ENCODE measurements around the gene CARF.
"Not testable (repeated sequence)": the region's sequence is repeated elsewhere in the genome, so short reads cannot be mapped to it uniquely, and the experiment has no call there.

CARF gene, protein sequence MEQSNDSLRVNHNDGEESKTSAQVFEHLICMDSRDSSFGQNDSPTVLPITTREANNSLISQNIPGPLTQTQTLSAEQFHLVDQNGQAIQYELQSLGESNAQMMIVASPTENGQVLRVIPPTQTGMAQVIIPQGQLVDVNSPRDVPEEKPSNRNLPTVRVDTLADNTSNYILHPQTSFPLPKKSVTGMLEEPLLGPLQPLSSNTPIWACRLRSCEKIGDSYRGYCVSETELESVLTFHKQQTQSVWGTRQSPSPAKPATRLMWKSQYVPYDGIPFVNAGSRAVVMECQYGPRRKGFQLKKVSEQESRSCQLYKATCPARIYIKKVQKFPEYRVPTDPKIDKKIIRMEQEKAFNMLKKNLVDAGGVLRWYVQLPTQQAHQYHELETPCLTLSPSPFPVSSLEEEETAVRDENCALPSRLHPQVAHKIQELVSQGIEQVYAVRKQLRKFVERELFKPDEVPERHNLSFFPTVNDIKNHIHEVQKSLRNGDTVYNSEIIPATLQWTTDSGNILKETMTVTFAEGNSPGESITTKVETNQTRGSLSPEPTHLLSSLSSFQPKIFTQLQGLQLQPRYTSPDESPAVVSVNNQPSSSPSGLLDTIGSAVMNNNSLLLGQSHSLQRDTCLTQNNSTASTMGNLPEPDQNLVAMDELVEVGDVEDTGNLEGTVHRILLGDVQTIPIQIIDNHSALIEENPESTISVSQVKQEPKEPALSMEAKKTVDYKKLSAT

DNA sequence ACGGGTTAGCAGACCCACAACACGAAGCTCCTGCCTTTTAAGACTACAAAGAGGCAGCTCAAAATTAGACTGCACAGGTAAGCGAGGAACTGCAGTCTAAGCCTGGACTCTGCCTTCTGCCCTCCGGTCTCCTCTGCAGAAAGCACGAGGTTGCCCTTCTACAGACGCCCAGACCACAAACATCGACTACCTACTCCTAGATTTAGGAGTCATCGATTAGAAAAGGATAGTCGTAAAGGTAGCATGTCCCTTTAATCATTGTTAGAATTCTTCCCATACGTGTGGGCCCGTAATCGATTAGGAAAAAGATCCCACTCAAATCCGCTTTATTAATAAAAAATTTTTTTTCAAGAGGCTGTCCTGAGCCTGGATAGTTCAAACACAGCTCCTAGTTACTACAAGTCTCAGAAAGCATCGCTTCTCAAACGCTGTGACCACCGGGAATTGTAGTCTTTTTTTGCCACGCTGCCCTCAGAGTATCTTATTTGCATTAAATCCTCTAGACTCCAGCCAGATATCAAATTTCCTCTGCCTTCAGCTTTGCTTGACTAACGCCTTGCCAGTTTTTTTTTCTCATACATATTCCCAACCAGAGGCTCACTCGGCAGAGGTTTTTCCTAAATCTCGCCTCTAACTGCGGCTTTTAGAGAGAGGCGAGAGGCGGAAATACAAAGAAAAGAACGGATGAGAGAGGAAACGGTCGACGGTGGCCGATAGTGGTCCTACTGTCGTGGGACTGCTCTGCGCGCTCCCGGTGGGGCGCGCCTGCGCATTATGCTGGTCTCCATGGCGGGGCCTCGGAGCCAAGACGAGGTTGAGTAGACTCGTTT lies at the start of gene CARF, which contains the start of gene WDR12:
TSS of gene CARF (plus strand) at position 764 of the 830 bp plus-strand sequence. CDS start 29,628 bp downstream, outside the sequence.
TSS of gene WDR12 (minus strand) at position 162 of the 830 bp plus-strand sequence. CDS start 197 bp downstream, outside the sequence.
- DNase-seq (ENCODE audit: low spot score): peak; percentile 93

DNA sequence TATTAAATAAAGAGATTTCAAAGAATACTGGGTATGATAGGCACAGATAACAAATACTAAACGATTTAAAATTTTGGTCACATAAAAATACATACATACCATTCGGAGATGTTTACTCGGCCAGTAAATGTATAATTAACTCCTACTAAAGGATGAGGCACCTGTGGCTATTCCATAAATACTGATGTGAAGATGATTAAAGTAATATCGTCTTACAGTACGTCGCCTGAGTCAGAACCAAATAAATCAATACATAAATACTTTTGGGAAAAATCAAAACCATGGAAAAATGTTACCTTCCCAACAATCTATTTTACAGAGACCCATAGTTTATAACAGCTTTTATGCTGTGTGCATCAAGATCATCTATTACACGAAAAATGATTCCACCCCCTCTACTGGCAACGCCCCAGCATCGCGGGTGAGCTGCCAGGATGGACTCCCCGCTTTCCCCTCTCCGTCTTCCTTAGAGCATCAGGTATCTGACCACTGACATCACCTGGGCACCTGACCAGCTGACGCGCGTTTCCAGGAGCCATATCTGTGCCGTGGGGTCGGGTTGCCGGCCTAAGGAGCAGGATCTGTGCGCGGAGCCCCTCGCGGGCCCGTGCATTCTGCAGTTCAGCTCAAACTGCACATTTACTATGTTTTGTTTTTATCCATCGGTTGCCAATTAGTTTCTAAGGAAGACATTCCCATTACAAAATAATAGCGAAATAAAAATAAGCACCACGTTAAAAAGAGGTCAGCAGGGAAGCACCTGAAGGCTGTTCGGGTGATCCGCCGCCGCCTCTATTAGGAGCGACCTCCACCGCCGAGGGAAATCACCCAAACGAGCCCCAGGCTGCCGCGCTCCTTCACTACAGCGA lies 41.4 kb upstream of the CARF start:
- DNase-seq (ENCODE audit: low spot score): peak; percentile 61

DNA sequence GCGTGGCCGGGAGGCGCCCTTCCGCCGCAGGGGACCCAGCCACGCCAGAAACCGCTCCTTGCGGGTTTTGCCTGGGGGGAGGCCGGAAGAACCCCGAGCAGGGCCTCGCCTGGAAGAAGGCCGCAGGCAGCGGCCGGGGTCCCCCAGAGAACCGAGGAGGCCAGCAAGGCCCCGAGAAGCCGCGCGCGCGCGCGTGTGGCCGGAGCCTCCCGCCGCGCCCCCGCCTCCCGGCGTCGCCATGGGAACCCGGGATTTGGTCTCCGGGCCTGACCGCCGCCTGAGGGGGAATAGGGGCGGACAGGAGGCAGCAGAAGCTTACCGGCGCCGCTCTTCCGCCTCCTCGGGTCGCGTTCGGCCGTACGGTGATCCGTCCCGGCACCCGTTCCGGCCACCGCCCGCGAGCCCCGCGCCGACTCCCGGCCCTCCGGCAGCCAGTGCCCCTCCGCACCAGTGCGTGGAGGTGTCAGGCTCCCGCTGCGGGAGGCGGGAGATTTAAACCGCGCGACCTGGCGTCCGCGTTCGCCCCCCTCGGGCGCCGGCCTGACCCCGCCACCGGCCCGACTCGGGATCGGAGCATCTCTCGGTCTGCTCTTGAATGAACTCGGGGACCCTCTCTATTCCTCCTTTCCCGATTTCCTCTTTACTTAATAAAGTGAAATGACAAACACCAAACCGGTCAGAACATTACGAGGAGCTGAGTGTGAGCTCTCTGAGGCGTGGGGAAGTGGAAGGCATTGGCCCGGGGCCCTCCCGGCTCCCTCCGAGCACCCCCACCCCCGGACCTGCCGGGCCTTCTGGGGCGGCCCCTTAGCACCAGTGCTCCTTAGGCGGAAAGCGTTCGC lies 40.6 kb upstream of the CARF start, which contains the start of gene ICA1L:
TSS of gene ICA1L (minus strand) at position 467 of the 842 bp plus-strand sequence. CDS start 42,757 bp downstream, outside the sequence.
- peak; percentile 67 for DNase-seq (ENCODE audit: low spot score)

DNA sequence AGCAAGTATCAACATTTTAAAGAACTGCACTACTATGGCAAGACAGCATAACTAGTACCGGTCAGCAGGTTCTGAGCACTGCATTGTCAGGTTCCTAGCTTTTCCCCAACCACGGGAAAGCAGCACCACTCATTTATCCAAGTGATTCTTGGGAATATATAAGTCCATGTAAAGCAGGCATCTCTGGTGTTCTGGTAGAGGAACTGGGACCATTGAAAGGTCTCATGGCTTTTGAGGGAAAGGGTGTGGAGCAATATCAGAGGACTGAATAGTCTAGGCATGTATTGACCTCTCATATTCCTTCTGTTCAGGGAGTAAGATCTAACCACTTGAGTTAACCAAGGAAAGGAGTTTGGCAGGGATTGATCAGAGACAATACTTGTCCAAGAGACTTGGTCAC lies 34.4 kb upstream of the CARF start:
- no peak for DNase-seq (ENCODE audit: low spot score)

DNA sequence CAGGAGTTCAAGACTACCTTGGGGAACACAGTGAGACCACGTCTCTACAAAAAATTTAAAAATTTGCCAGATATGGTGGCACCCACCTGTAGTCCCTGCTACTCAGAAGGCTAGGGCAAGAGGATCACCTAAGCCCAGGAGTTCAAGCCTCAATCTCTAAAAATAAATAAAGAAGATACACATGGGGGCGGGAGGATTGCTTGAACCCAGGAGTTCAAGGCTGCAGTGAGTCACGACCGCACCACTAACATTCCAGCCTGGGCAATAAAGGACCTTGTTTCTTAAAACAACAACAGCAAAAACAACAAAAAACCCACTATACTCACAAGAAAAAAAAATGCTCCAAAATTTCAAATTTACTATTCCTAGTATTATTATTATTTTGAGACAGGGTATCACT lies 30.5 kb upstream of the CARF start:
- no peak for DNase-seq (ENCODE audit: low spot score)

DNA sequence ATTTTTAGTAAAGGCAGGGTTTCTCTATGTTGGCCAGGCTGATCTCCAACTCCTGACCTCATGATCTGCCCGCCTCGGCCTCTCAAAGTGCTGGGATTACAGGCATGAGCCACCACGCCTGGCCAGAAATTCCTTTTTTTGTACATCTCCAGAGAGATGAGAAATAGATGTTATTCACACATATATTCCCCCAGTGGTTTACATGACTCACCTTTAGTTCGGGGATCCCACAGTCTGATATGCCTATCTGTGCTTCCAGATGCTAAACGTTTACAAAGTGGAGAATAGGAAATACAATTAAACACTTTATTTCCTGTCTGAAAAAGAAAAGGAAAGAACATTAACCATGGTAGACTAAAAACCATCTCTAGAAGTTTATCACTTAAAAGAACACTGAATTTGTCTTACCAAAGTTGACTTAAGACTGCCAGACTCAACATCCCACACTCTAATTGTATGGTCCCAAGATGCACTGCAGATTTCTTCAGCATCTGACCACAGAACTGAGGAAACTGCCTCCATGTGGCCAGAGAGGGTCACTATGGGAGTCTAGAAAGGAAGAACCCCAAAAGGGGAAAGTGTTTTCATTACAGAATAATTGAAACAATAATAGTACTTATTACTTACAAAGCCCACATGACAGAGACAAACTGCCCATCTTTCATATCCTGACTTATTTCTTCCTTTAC lies 27.9 kb upstream of the CARF start:
- peak; percentile 14 for DNase-seq (ENCODE audit: low spot score)

DNA sequence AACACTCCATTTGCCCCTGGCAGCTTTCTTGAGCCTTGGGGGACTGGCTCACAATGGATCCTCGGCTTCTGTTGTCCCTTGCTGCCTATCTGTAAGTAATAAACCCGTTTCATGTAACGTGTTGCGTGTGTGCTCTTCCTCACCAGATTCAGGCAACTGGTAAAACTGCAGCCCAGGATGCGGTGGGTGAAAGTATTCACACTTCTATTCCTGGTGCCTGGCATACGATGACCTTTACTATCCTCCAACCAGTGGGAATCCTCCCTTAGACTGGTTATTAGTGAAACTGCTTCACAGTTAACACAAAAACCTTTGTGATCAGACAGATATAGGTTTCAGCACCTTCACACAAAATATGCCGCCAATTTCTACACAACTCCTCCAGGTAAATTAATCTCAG lies 26.9 kb upstream of the CARF start:
- no peak for DNase-seq (ENCODE audit: low spot score)

DNA sequence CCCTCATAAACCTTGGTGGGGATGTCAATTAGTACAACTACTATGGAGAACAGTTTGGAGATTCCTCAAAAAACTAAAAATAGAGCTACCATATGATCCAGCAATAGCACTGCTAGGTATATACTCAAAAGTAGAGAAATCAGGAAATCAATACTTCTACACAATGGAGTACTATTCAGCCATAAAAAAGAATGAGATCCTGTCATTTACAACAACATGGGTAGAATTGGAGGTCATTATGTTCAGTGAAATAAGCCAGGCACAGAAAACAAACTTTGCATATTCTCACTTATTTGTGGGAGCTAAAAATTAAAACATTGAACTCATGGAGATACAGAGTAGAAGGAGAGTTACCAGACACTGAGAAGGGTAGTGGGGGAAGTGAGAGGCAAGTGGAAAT lies 6.6 kb upstream of the CARF start:
- DNase-seq (ENCODE audit: low spot score): not testable (repeated sequence)

DNA sequence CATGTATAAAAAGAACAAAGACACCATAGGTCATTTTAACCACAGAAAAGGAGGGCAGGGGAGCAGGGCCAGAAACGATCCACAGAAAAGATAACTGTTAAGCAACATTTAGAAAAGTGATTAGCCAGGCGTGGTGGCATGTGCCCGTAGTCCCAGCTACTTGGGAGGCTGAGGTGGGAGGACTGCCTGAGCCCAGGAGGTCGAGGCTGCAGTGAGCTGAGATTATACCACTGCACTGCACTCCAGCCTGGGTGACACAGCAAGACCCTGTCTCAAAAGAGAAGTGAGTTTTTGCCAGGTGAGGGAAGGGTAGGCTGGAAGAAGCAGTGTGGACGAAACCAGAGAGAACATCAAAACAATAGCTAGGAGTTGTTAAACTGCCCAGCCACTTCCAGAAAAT lies 3.9 kb upstream of the CARF start:
- no peak for DNase-seq (ENCODE audit: low spot score)

DNA sequence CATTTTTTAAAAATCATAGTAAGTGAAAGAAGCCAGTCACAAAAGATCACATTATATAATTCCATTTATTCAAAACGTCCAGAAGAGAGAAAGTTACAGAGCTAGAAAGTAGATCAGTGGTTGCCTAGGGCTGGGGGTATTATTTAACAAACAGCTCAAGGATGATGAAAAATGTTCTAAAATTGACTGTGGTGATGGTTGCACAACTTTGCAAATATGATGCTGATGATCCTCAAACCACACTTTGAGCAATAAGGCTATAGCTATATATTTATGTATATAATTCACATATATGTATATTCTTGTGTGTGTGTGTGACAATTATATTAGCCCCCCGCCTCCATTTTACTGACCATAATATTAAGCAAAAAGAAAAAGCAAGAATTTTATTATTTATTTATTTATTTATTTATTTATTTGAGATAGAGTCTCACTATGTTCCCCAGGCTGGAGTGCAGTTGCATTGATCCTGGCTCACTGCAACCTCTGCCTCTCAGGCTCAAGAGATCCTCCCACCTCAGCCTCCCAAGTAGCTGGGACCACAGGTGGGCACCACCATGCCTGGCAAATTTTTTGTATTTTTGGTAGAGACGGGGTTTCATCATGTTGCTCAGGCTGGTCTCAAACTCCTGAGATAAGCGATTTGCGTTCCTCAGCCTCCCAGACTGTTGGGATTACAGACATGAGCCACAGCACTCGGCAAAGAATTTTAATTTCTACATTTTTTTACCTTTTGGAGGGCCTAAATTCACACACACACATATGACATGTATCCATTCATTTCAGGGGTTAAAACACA lies 2.5 kb upstream of the CARF start:
- no peak for DNase-seq (ENCODE audit: low spot score)

DNA sequence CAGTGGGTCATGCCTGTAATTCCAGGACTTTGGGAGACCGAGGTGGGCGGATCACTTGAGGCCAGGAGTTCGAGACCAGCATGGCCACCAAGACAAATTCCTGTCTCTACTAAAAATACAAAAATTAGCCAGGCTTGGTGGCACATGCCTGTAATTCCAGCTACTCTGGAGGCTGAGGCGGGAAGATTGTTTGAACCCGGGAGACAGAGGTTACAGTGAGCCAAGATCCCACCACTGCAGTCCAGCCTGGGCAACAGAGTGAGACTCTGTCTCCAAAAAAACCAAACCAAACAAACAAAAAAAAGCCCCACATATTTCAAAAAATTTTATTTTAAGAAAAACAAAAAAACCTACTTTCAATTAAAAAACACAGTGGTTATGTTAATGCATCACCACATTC lies 1.8 kb upstream of the CARF start:
- DNase-seq (ENCODE audit: low spot score): not testable (repeated sequence)

DNA sequence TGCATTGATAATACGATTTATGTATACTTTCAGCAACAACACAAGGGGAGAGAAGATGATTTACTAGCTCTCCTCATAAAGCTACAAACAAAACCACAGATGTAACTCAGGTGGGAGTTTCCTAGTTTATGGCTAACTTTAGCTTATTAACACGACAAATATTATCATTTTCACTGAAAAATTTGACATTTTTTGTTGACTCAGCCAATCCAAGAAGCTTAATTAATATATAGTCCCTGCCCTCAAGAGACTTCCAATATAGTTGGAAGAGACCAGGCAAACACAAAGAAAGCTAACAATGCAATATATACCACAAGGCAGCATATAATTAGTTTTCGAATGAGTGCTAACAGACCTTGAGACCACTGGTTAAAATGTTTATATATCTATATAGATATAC lies 1.4 kb upstream of the CARF start:
- DNase-seq (ENCODE audit: low spot score): no peak

DNA sequence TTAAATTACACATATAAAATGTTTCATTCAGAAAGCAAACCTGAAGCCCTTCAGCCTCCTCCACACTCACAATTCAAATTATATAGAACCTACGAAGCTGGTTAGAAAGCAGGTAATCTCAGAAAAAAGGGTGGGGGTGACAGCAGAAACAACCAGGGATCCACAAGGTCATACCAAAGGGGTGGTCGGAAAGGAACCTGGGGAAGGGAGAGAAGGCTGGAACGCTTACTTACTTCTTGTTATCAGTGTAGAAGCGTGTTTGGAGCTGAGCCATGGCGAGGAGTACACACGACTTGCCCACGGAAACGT lies 918 bp upstream of the CARF start:
- no peak for DNase-seq (ENCODE audit: low spot score)

DNA sequence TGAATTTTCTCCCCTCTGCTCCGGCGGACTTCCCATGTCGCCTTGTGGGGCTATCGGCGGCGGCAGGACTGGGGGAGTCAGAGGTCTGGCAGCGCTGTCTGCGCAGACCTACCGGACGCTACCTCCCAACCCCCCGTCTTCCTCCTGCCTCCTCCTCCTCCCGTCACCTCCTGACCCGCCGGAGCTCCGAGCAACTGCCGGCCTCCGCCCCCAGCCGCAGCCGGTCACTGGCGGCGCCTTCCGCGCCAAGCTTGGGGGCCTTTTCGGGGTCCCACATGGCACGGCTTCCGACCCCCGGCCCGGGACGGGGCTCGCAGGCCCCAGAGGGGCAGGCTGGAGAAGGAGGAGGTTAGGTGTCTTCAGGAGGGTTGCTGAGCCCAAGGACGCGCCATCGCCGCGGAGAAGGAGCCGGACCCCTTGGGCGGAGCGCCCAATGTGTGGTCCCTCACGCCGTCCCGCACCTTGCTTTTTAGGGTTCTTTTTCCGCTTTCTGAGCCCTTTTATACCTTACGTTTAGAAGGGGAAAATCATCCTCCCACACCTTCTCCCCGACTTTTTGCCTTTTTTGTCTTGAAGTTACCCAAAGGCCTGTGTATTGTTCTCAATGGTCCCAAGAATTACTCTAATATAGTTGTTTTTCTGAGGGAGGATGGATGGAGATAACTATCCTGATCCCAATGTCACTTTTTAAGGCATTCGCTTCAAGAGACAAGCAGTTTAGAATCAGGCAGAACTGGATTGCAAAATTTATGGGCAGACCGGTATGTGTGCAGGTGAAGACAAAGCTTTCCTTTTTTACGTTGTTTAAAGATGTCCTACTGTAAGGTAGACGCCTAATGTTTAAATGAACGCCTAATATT lies 497 bp downstream of the CARF start:
- DNase-seq (ENCODE audit: low spot score): not testable (repeated sequence)

DNA sequence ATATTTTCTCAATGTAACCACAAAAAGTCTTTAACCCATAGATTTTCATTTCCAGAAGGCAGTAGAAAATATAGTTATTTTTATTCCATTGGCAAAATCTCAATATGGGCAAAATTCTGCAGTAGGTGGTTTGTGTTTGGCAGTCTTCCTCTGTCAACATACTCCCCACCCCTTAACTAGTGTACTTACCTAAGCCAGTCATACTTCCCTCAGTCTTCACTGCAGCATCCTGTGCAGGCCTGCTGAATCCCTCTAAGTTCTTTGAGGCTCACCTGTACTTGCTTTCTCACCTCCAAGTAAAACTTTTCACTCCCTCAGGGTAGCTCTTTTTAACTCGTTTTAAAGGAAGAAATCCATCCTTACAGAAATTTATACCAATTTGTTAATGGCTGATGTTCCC lies 6.8 kb downstream of the CARF start:
- no peak for DNase-seq (ENCODE audit: low spot score)

DNA sequence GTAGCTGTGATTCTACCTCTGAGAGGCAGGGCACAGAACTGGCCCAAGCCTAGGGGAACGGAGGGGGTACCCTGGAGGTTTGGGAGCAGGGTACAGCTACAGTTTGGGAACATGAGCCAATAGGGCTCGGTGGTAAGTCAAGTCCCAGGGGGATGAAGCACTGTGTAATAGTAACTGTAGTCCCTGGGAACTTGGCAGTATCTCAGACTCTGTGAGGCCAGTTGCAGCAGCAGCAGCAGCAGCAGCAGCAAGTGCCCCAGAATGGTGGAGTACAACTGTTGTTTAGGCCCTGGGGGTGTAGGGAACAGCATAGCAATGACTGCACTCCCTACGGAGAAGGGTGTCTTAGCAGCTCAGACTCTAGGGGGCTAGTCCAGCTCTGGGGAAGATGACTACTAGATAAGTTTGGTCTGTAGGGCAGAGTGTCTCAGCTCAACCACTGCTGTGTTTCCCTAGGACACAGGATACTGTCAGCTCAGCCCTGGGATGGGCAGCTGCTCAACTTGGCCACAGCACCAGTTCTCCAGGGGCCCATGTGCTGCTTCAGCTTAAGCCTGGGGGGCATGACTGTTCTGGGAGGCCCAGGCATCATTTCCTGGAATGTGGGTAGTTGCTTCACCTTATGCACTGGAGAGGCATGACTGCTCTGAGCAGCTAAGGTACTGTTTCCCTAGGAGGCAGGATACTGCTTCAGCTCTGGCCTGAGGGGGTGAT lies 20.5 kb downstream of the CARF start:
- no peak for DNase-seq (ENCODE audit: low spot score)

DNA sequence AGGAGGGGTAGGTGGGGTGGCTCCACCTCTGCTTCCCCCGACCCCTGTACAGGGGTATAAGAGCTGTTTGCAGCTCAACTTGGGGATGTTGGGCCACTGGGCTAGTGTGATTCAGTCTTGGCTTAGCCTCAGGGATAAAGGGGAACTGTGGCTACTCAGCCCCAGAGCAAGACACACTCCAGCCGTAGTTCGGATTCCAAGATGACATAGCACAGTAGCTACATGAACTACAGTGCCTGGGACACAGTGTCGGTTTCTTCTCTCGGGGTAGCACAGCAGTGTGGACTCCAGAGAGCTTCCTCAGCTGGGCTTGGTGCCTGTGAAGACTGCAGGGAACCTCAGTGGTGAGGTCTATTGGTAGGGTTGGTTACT lies 21.1 kb downstream of the CARF start:
- no peak for DNase-seq (ENCODE audit: low spot score)

DNA sequence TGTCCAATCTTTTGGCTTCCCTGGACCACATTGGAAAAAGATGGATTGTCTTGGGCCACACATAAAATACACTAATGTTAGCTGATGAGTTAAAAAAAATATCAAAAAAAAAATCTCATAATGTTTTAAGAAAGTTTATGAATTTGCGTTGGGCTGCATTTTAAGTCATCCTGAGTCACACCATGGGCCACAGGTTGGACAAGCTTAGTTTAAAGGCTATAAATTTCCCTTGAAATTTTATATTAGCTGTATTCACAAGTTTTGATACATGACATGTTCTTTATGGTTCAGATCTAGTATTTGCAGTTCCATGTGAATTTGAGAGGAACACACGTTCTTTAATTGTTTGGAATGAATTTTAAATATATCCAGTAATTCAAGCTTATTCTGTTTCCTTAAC lies 21.9 kb downstream of the CARF start:
- no peak for DNase-seq (ENCODE audit: low spot score)
